Adrenal gland (tissue), 5 donors: ENCODE results near the gene MYO5B.

ENCODE experiments used
- POLR2A ChIP-seq, 2 donors: fragments of 450-650 bp; IDR thresholded peaks; one replicate each; pipeline ENCODE4 v1.6.1; 2017; ENCODE audit warnings: antibody characterized with exemption in 2 of 2, mild to moderate bottlenecking in 2 of 2, moderate library complexity in 1 of 2
- TF ChIP-seq, protein P1 (sequence below), 6 experiments: fragments of 450-650 bp in 4 of 6; fragments of 200-600 bp in 2 of 6; sonication (generic) in 1 of 6; IDR thresholded peaks; 1 replicate in 5 of 6; 2 replicates in 1 of 6; pipeline versions ENCODE4 v1.5.1 to v1.8.0; 2016 to 2021; ENCODE audit warnings: antibody characterized with exemption in 6 of 6, mild to moderate bottlenecking in 2 of 6, moderate library complexity in 1 of 6
- donor health status: DM: no; HTN: no; CAD: no.

DNA sequence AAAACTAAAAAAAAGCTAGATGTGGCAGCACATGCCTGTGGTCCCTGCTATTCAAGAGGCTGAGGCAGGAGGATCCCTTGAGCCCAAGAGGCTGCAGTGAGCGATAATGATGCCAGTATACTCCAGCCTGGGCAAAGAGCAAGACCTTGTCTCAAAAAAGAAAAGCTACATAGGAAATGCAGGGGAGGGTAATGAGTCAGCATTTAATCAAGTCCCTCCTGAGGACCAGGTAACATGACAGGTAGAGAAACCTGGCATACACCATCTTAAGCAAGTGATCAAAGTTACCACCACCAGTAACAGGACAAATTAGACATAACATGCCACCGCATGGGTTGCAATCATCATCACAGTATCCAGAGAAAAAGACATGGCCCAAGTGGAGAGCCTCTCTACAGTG, 25.8 kb downstream of the MYO5B start:
- TF ChIP-seq, protein P1, sequence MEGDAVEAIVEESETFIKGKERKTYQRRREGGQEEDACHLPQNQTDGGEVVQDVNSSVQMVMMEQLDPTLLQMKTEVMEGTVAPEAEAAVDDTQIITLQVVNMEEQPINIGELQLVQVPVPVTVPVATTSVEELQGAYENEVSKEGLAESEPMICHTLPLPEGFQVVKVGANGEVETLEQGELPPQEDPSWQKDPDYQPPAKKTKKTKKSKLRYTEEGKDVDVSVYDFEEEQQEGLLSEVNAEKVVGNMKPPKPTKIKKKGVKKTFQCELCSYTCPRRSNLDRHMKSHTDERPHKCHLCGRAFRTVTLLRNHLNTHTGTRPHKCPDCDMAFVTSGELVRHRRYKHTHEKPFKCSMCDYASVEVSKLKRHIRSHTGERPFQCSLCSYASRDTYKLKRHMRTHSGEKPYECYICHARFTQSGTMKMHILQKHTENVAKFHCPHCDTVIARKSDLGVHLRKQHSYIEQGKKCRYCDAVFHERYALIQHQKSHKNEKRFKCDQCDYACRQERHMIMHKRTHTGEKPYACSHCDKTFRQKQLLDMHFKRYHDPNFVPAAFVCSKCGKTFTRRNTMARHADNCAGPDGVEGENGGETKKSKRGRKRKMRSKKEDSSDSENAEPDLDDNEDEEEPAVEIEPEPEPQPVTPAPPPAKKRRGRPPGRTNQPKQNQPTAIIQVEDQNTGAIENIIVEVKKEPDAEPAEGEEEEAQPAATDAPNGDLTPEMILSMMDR (IDR thresholded peaks at IDR 0.05) = no peak
- TF ChIP-seq POLR2A (IDR thresholded peaks at IDR 0.05) = no peak
